HCT116 (cell line): ENCODE results near the gene KRT17. TPM values are rescaled to one million over a fixed set of nuclear protein-coding genes. Genes with fewer than 3 reads are reported as not detected.

Experiments used
- ATAC-seq: fragments of 200-7000 bp; cut with Tn5 transposase; 2 replicates; pipeline ENCODE4 v1.9.1; 2020; ENCODE audit warnings: mild to moderate bottlenecking, moderate library complexity
- BruUV-seq: library from RNA; stranded (reverse); fragments of 400-500 nt; replicated peaks from 2 replicates; lab custom pipeline; 2021; lab: Mats Ljungman, UMichigan
- CTCF ChIA-PET: fragments of 300-600 bp; sonication (Branson Sonifier 250); formaldehyde crosslinking; loops from one replicate; lab custom pipeline; 2021; ENCODE audit warnings: antibody characterized with exemption; lab: Charles Lee
- POLR2A ChIA-PET: fragments of 300-600, 350-600 bp; sonication (Branson Sonifier 250); formaldehyde crosslinking; loops from one replicate; lab custom pipeline; 2021; ENCODE audit warnings: antibody characterized with exemption; lab: Charles Lee
- RAD21 ChIA-PET, 2 experiments: fragments of 300-600 bp; sonication (Branson Sonifier 250); formaldehyde crosslinking; loops; one replicate each; lab custom pipeline; 2023; ENCODE audit warnings: low total read pairs in 2 of 2; ENCODE audit not compliant: uncharacterized antibody in 2 of 2, unreplicated experiment in 2 of 2, low non-redundant PET in 1 of 2; lab: Charles Lee
- DNase-seq: peaks from one replicate; pipeline ENCODE4 v3.0.0-alpha.2; 2010; ENCODE audit warnings: low read depth, low spot score
- H2AFZ ChIP-seq: fragments of 200-600 bp; shearing (Covaris generic), sonication (generic); 2 replicates; pipeline ENCODE4 v1.6.1; 2017; ENCODE audit warnings: low read depth, mixed run types, mixed read lengths, antibody characterized with exemption, low read length; ENCODE audit not compliant: poor library complexity, severe bottlenecking
- H3K27ac ChIP-seq: 2 replicates; pipeline ENCODE4 v1.5.1; 2012; ENCODE audit warnings: low read depth, low read length
- H3K27me3 ChIP-seq: fragments of 200-600 bp; sonication (generic); 2 replicates; pipeline ENCODE4 v1.6.1; 2016; ENCODE audit warnings: mixed run types, low read length, mixed read lengths; ENCODE audit not compliant: insufficient read depth
- H3K36me3 ChIP-seq, 2 experiments: fragments of 200-500 bp in 1 of 2; fragments of 200-600 bp in 1 of 2; sonication (Bioruptor generic) in 1 of 2; sonication (generic) in 1 of 2; 2 replicates each; pipeline versions ENCODE4 v1.5.1 to v1.6.1; 2014 to 2016; ENCODE audit warnings: low read length in 2 of 2, inconsistent platforms in 1 of 2, mixed read lengths in 1 of 2, mixed run types in 1 of 2; ENCODE audit not compliant: insufficient read depth in 2 of 2, control insufficient read depth in 1 of 2
- H3K4me1 ChIP-seq, 2 experiments: fragments of 200-600 bp in 1 of 2; sonication (generic) in 1 of 2; 2 replicates each; pipeline versions ENCODE4 v1.5.1 to v1.6.1; 2012 to 2017; ENCODE audit warnings: low read length in 2 of 2, inconsistent platforms in 1 of 2, mild to moderate bottlenecking in 1 of 2, mixed read lengths in 1 of 2, mixed run types in 1 of 2, moderate library complexity in 1 of 2; ENCODE audit not compliant: insufficient read depth in 2 of 2, control insufficient read depth in 1 of 2
- H3K4me2 ChIP-seq: fragments of 200-600 bp; sonication (generic); 2 replicates; pipeline ENCODE4 v1.6.1; 2017; ENCODE audit warnings: mixed run types, low read length, mixed read lengths
- H3K4me3 ChIP-seq, 2 experiments: fragments of 200-600 bp in 1 of 2; sonication (generic) in 1 of 2; replicated peaks in 1 of 2; 2 replicates each; pipeline ENCODE4 v1.5.1; 2011 to 2016; ENCODE audit warnings: low read length in 2 of 2, control low read depth in 1 of 2, low read depth in 1 of 2, mild to moderate bottlenecking in 1 of 2, mixed read lengths in 1 of 2, mixed run types in 1 of 2
- H3K79me2 ChIP-seq: fragments of 200-600 bp; sonication (generic); 2 replicates; pipeline ENCODE4 v1.6.1; 2017; ENCODE audit warnings: mild to moderate bottlenecking, mixed run types, low read length, moderate library complexity, mixed read lengths; ENCODE audit not compliant: insufficient read depth
- H3K9ac ChIP-seq: fragments of 200-600 bp; sonication (generic); 2 replicates; pipeline ENCODE4 v1.6.1; 2016; ENCODE audit warnings: low read length, mixed read lengths
- H3K9me2 ChIP-seq: fragments of 200-600 bp; sonication (generic), shearing (Covaris generic); 2 replicates; pipeline ENCODE4 v1.6.1; 2017; ENCODE audit warnings: mixed run types, mild to moderate bottlenecking, moderate library complexity; ENCODE audit not compliant: insufficient read depth
- H3K9me3 ChIP-seq, 2 experiments: fragments of 200-500 bp in 1 of 2; fragments of 200-600 bp in 1 of 2; sonication (Bioruptor generic) in 1 of 2; sonication (generic) in 1 of 2; 2 replicates each; pipeline ENCODE4 v1.6.1; 2014 to 2017; ENCODE audit warnings: low read length in 2 of 2, mixed read lengths in 2 of 2, inconsistent platforms in 1 of 2, low read depth in 1 of 2, mild to moderate bottlenecking in 1 of 2, mixed run types in 1 of 2, moderate library complexity in 1 of 2; ENCODE audit not compliant: control insufficient read depth in 1 of 2, insufficient read depth in 1 of 2
- H4K20me1 ChIP-seq: fragments of 200-600 bp; sonication (generic), shearing (Covaris generic); 2 replicates; pipeline ENCODE4 v1.6.1; 2017; ENCODE audit warnings: mixed run types, mild to moderate bottlenecking, moderate library complexity; ENCODE audit not compliant: insufficient read depth
- CEBPB ChIP-seq: IDR thresholded peaks from 2 replicates; pipeline ENCODE4 v1.6.1; 2012; ENCODE audit warnings: low read depth
- MAX ChIP-seq: IDR thresholded peaks from 2 replicates; pipeline ENCODE4 v1.6.1; 2012
- REST ChIP-seq: IDR thresholded peaks from 2 replicates; pipeline ENCODE4 v1.6.1; 2012; ENCODE audit warnings: low read depth
- SRF ChIP-seq: IDR thresholded peaks from 2 replicates; pipeline ENCODE4 v1.6.1; 2012; ENCODE audit warnings: low read depth
- ZNF274 ChIP-seq: fragments of 200-500 bp; sonication (Bioruptor generic); IDR thresholded peaks from 2 replicates; pipeline ENCODE4 v1.6.1; 2014; ENCODE audit warnings: mild to moderate bottlenecking, low read depth, low read length, inconsistent platforms
- intact Hi-C: fragments of 100-400 bp; cut with micrococcal nuclease; formaldehyde crosslinking; loops from 2 replicates; pipeline ENCODE4 v1.10.0; 2022
- total RNA-seq: library from RNA; stranded (reverse); gene quantifications from one replicate; pipeline ENCODE4 v1.2.1, GENCODE V29; 2021; ENCODE audit not compliant: unreplicated experiment

The KRT17 gene
- total RNA-seq, 1 experiment from 2014 or later: not detected

GRCh38 chr17:41666237-41666641 is 41.9 kb upstream of the KRT17 start:
- DNase-seq: no peak
- ChIA-PET POLR2A (interaction anchor here (0.8 to 1.7 kb wide), 9 partner anchors 12 to 144 kb away, joined by 3 to 11 read pairs (median 5); partner anchors contain the start of genes EIF1 and KRT19), CTCF (interaction anchor here (0.6 to 8.7 kb wide), 22 partner anchors 9 to 1128 kb away, joined by 3 to 217 read pairs (median 6); partner anchors contain the start of gene EIF1), RAD21 (interaction anchor here (1.5 to 1.7 kb wide), 2 partner anchors 117 kb away, joined by 7 to 10 read pairs; no protein-coding TSS in a partner anchor)
- BruUV-seq: no TSS peak
- H3K27ac ChIP-seq: peak overlapping the region; percentile 69
- TF ChIP-seq CEBPB (no peak), REST (no peak), ZNF274 (no peak), MAX (no peak), SRF (no peak)
- peak overlapping the region; percentile 34 to 57 for H3K4me3 ChIP-seq
- H3K4me2 ChIP-seq: peak overlapping the region; percentile 82
- H3K4me1 ChIP-seq: peaks cover 14 to 59% of the 10 kb centered on the region in 2 experiments
- no peaks in the 10 kb centered on the region for H3K36me3 ChIP-seq
- no peaks in the 10 kb centered on the region for H3K9me3 ChIP-seq
- no peaks in the 10 kb centered on the region for H3K79me2 ChIP-seq
- no peak overlapping the region for H2AFZ ChIP-seq
- H3K27me3 ChIP-seq: no peaks in the 10 kb centered on the region
- intact Hi-C loops: loop anchor here (1.0 to 5.0 kb wide), 4 partner anchors 117 to 1307 kb away; no protein-coding TSS in a partner anchor
- peak; percentile 23 for ATAC-seq
- H3K9me2 ChIP-seq: no peaks in the 10 kb centered on the region
- H3K9ac ChIP-seq: peak overlapping the region; percentile 59
- H4K20me1 ChIP-seq: no peaks in the 10 kb centered on the region
